ENCODE results near the gene RNF121. TPM values are rescaled to one million over a fixed set of nuclear protein-coding genes. Genes with fewer than 3 reads are reported as not detected.

Gene RNF121
- total and polyA plus RNA-seq, 2 of the 4 experiments (the other 2 are of a cell fraction), result 43.4 to 88.7 TPM

GRCh38 chr11:72045849-72046248, 117.0 kb downstream of the RNF121 start:
- Histone ChIP-seq H3K9me3 (ENCODE audit: control insufficient read depth, insufficient read depth, low read length) (no peaks in the 10 kb centered on the region), H3K4ac (ENCODE audit: low read depth, low read length) (no peak overlapping the region), H2AK9ac (replicated peaks; ENCODE audit: low read depth, low read length, poor library complexity) (no peak overlapping the region), H3K27ac (ENCODE audit: insufficient read depth, low read length) (no peak overlapping the region), H3K4me1 (ENCODE audit: control insufficient read depth, insufficient read depth, low read length) (peaks cover 3% of the 10 kb centered on the region), H3K14ac (replicated peaks; ENCODE audit: low read depth, low read length) (no peak overlapping the region), H3K36me3 (ENCODE audit: control insufficient read depth, insufficient read depth, low read length) (no peaks in the 10 kb centered on the region; the same call in 1 of the 2 replicates), H2BK5ac (ENCODE audit: low read depth, low read length, poor library complexity, severe bottlenecking) (no peak overlapping the region), H4K91ac (ENCODE audit: insufficient read depth, low read depth, low read length) (no peak overlapping the region), H3K56ac (ENCODE audit: extremely low read depth, insufficient read depth, low read length) (no peak overlapping the region), H4K20me1 (ENCODE audit: insufficient read depth, low read length) (no peaks in the 10 kb centered on the region), H2BK120ac (ENCODE audit: low read depth, low read length) (no peak overlapping the region), H3K27me3 (ENCODE audit: control insufficient read depth, insufficient read depth, low read length) (no peaks in the 10 kb centered on the region), H3K18ac (ENCODE audit: low read depth, low read length) (no peak overlapping the region), H2BK15ac (ENCODE audit: low read depth, low read length) (no peak overlapping the region), H2AFZ (replicated peaks; ENCODE audit: low read length, poor library complexity) (no peak overlapping the region), H3K4me3 (ENCODE audit: insufficient read depth, low read depth, low read length) (no peak overlapping the region), H3K9ac (ENCODE audit: low read depth, low read length) (no peak overlapping the region), H3K79me1 (ENCODE audit: low read depth in 1 of 2, low read length in 2 of 2) (peaks cover 34 to 79% of the 10 kb centered on the region in 2 experiments), H3K23ac (ENCODE audit: low read depth, low read length) (no peak overlapping the region), H2BK20ac (ENCODE audit: low read depth, low read length) (no peak overlapping the region), H4K8ac (ENCODE audit: low read depth in 2 of 2, low read length in 2 of 2) (no peak overlapping the region), H3K9me1 (ENCODE audit: insufficient read depth, low read length) (peaks cover 9% of the 10 kb centered on the region; the same call in 1 of the 2 replicates), H4K5ac (ENCODE audit: low read depth, low read length) (no peak overlapping the region), H3K4me2 (ENCODE audit: low read depth, low read length) (no peak overlapping the region), H2AK5ac (ENCODE audit: low read depth, low read length) (no peak overlapping the region)
- DNase-seq, result no peak
- dilution Hi-C loops (cut with HindIII; ENCODE audit: low sequenced_read_pairs, unreplicated experiment), result no loop called here
- in situ Hi-C loops (cut with MboI; ENCODE audit: low sequenced_read_pairs), result no loop called here
- ATAC-seq (ENCODE audit: low read depth), result no peak
- CTCF ChIA-PET, result no interaction called here
- POLR2A ChIA-PET (ENCODE audit: unreplicated experiment), result no interaction called here
- WGBS, 2 experiments (ENCODE audit: extremely low coverage in 2 of 2, insufficient read length in 1 of 2), result 100% methylated on average over 1 of the region's 5 CpGs; no CpG with 5 or more reads in 1 of the 2 experiments
- TF ChIP-seq CEBPB (IDR thresholded peaks at IDR 0.05; ENCODE audit: low read depth, low read length) (no peak), CHD1 (IDR thresholded peaks at IDR 0.05; ENCODE audit: low read depth, low read length) (no peak), ELK1 (IDR thresholded peaks at IDR 0.05; ENCODE audit: borderline replicate concordance, low read depth, low read length) (no peak), RCOR1 (IDR thresholded peaks at IDR 0.05; ENCODE audit: insufficient replicate concordance, low read length) (no peak), MAZ (IDR thresholded peaks at IDR 0.05; ENCODE audit: borderline replicate concordance, low read depth, low read length) (no peak), POLR2A (IDR thresholded peaks at IDR 0.05; ENCODE audit: low read depth, low read length) (no peak), NFE2L2 (IDR thresholded peaks at IDR 0.05; ENCODE audit: low read depth, low read length) (no peak), FOS (IDR thresholded peaks at IDR 0.05; ENCODE audit: low read depth, low read length) (no peak), MXI1 (IDR thresholded peaks at IDR 0.05; ENCODE audit: borderline replicate concordance, low read depth, low read length) (no peak), USF2 (IDR thresholded peaks at IDR 0.05; ENCODE audit: low read depth, low read length) (no peak), RAD21 (IDR thresholded peaks at IDR 0.05; ENCODE audit: low read length) (no peak), MAFK (IDR thresholded peaks at IDR 0.05; ENCODE audit: low read depth, low read length) (no peak), CTCF (conservative IDR thresholded peaks at IDR 0.05; ENCODE audit: low read depth, low read length) (no peak), RFX5 (IDR thresholded peaks at IDR 0.05; ENCODE audit: low read depth, low read length) (no peak), BHLHE40 (IDR thresholded peaks at IDR 0.05; ENCODE audit: low read depth, low read length) (no peak), SMC3 (IDR thresholded peaks at IDR 0.05; ENCODE audit: low read depth, low read length) (no peak)
- intact Hi-C loops (cut with micrococcal nuclease), result no loop called here
- no TSS peak for BruUV-seq (replicated peaks)
